IPS DF 4.7 (cell line): ENCODE measurements around the gene USP17L15.
"Not testable (repeated sequence)": the region's sequence is repeated elsewhere in the genome, so short reads cannot be mapped to it uniquely, and the experiment has no call there.

ENCODE experiments used
- DNase-seq: peaks from one replicate; pipeline ENCODE4 v3.0.0-alpha.2; 2013; ENCODE audit warnings: low spot score; ENCODE audit errors: extremely low read depth

USP17L15 gene

GRCh38 chr4:9234085-9234484 lies at the start of gene USP17L15:
Gene USP17L15 (plus strand): TSS chr4:9234385. CDS start chr4:9234385, 0 bp downstream.
- DNase-seq, result not testable (repeated sequence)

- DNase-seq, result not testable (repeated sequence)
Measured at GRCh38 chr4:9210357-9210756, 23.8 kb upstream of the USP17L15 start, which contains the start of gene USP17L10. Gene USP17L10 (plus strand): TSS chr4:9210657. CDS start chr4:9210657, 0 bp downstream.

GRCh38 chr4:9214701-9215100 lies 19.5 kb upstream of the USP17L15 start:
- DNase-seq, result not testable (repeated sequence)

GRCh38 chr4:9215105-9215504 lies 19.1 kb upstream of the USP17L15 start, which contains the start of gene USP17L11:
Gene USP17L11 (plus strand): TSS chr4:9215405. CDS start chr4:9215405, 0 bp downstream.
- not testable (repeated sequence) for DNase-seq

GRCh38 chr4:9219852-9220251 lies 14.3 kb upstream of the USP17L15 start, which contains the start of gene USP17L12:
Gene USP17L12 (plus strand): TSS chr4:9220152. CDS start chr4:9220152, 0 bp downstream.
- not testable (repeated sequence) for DNase-seq

GRCh38 chr4:9224596-9224995 lies 9.6 kb upstream of the USP17L15 start, which contains the start of gene USP17L13:
Gene USP17L13 (plus strand): TSS chr4:9224896. CDS start chr4:9224896, 0 bp downstream.
- not testable (repeated sequence) for DNase-seq

GRCh38 chr4:9230249-9230648 lies 3.9 kb upstream of the USP17L15 start:
- DNase-seq, result not testable (repeated sequence)

- DNase-seq, result not testable (repeated sequence)
Measured at GRCh38 chr4:9238461-9238860, 4.3 kb downstream of the USP17L15 start.

GRCh38 chr4:9243579-9243978 lies 9.4 kb downstream of the USP17L15 start, which contains the start of gene USP17L17:
Gene USP17L17 (plus strand): TSS chr4:9243879. CDS start chr4:9243879, 0 bp downstream.
- DNase-seq, result not testable (repeated sequence)

GRCh38 chr4:9247953-9248680 lies 13.9 kb downstream of the USP17L15 start, which contains the start of gene USP17L18:
Gene USP17L18 (plus strand): TSS chr4:9248630. CDS start chr4:9248630, 0 bp downstream.
- DNase-seq, result not testable (repeated sequence)

- DNase-seq, result not testable (repeated sequence)
Measured at GRCh38 chr4:9253078-9253477, 18.9 kb downstream of the USP17L15 start, which contains the start of gene USP17L19. Gene USP17L19 (plus strand): TSS chr4:9253378. CDS start chr4:9253378, 0 bp downstream.

GRCh38 chr4:9257824-9258223 lies 23.6 kb downstream of the USP17L15 start, which contains the start of gene USP17L20:
Gene USP17L20 (plus strand): TSS chr4:9258124. CDS start chr4:9258124, 0 bp downstream.
- not testable (repeated sequence) for DNase-seq

GRCh38 chr4:9262572-9262971 lies 28.4 kb downstream of the USP17L15 start, which contains the start of gene USP17L21:
Gene USP17L21 (plus strand): TSS chr4:9262872. CDS start chr4:9262872, 0 bp downstream.
- DNase-seq, result not testable (repeated sequence)

- DNase-seq, result not testable (repeated sequence)
Measured at GRCh38 chr4:9267319-9267718, 33.1 kb downstream of the USP17L15 start, which contains the start of gene USP17L22. Gene USP17L22 (plus strand): TSS chr4:9267619. CDS start chr4:9267619, 0 bp downstream.

GRCh38 chr4:9271719-9272118 lies 37.5 kb downstream of the USP17L15 start:
- DNase-seq, result not testable (repeated sequence)
